Activated T-cell treated with anti-CD3 and anti-CD28 coated beads, Interleukin-2, amount 50 U/mL, for 4 hours (primary cell): ENCODE results near the gene GRK2. TPM values are rescaled to one million over a fixed set of nuclear protein-coding genes. Genes with fewer than 3 reads are reported as not detected.
"Not testable (repeated sequence)": the region's sequence is repeated elsewhere in the genome, so short reads cannot be mapped to it uniquely, and the experiment has no call there.

Source experiments
- ATAC-seq, 2 donors: fragments of 200-7000 bp; cut with Tn5 transposase; one replicate each; pipeline ENCODE4 v1.10.0; 2021
- DNase-seq: peaks from one replicate; pipeline ENCODE4 v3.0.0-alpha.2; 2020
- H3K27me3 Mint-ChIP-seq: one replicate; pipeline ENCODE4 v1.8.0; 2021; ENCODE audit warnings: low read depth, mixed read lengths
- H3K36me3 Mint-ChIP-seq: one replicate; pipeline ENCODE4 v1.8.0; 2022; ENCODE audit warnings: mixed read lengths; ENCODE audit not compliant: insufficient read depth
- H3K4me1 Mint-ChIP-seq: one replicate; pipeline ENCODE4 v1.8.0; 2021; ENCODE audit warnings: low read depth, mixed read lengths
- H3K4me3 Mint-ChIP-seq: one replicate; pipeline ENCODE4 v1.8.0; 2021; ENCODE audit warnings: mild to moderate bottlenecking, moderate library complexity, mixed read lengths
- H3K9me3 Mint-ChIP-seq: one replicate; pipeline ENCODE4 v1.8.0; 2021; ENCODE audit warnings: mixed read lengths
- total RNA-seq, 3 donors: library from RNA; stranded (reverse); gene quantifications; one replicate each; pipeline ENCODE4 v1.2.1, GENCODE V29; 2021

The GRK2 gene
- total RNA-seq, 3 donors from 2014 or later, result 152 to 172 (median 171) TPM

- Mint-ChIP-seq H3K4me1 (peaks cover 45% of the 10 kb centered on the region), H3K9me3 (no peaks in the 10 kb centered on the region), H3K4me3 (no peak overlapping the region), H3K36me3 (peaks cover 59% of the 10 kb centered on the region), H3K27me3 (no peaks in the 10 kb centered on the region)
- ATAC-seq, result no peak
- DNase-seq, result no peak
Measured at GRCh38 chr11:67247946-67248550, 18.2 kb upstream of the GRK2 start.

- H3K4me1 Mint-ChIP-seq, result peaks cover 45% of the 10 kb centered on the region
Measured at GRCh38 chr11:67248653-67249052, 17.6 kb upstream of the GRK2 start.

GRCh38 chr11:67250059-67251043 is 15.9 kb upstream of the GRK2 start:
- Mint-ChIP-seq H3K36me3 (peaks cover 64% of the 10 kb centered on the region), H3K4me3 (no peak overlapping the region), H3K9me3 (no peaks in the 10 kb centered on the region), H3K27me3 (no peaks in the 10 kb centered on the region), H3K4me1 (peaks cover 45% of the 10 kb centered on the region)
- DNase-seq (no peak), ATAC-seq (no peak)

More at GRCh38 chr11:67248653-67249052, 17.6 kb upstream of the GRK2 start:
- no peak overlapping the region for H3K4me3 Mint-ChIP-seq
- DNase-seq (no peak), ATAC-seq (no peak)
- H3K27me3 Mint-ChIP-seq, result no peaks in the 10 kb centered on the region
- H3K36me3 Mint-ChIP-seq, result peaks cover 62% of the 10 kb centered on the region
- no peaks in the 10 kb centered on the region for H3K9me3 Mint-ChIP-seq

- Mint-ChIP-seq H3K4me1 (peaks cover 37% of the 10 kb centered on the region), H3K27me3 (no peaks in the 10 kb centered on the region), H3K4me3 (no peak overlapping the region), H3K9me3 (no peaks in the 10 kb centered on the region), H3K36me3 (peaks cover 60% of the 10 kb centered on the region)
- ATAC-seq, result no peak
- DNase-seq, result no peak
Measured at GRCh38 chr11:67251841-67252240, 14.4 kb upstream of the GRK2 start.

- Mint-ChIP-seq H3K27me3 (no peaks in the 10 kb centered on the region), H3K4me1 (peaks cover 37% of the 10 kb centered on the region), H3K9me3 (no peaks in the 10 kb centered on the region), H3K4me3 (no peak overlapping the region), H3K36me3 (peaks cover 63% of the 10 kb centered on the region)
- ATAC-seq (peak; percentile 49), DNase-seq (no peak)
Measured at GRCh38 chr11:67252831-67253239, 13.4 kb upstream of the GRK2 start.

GRCh38 chr11:67253872-67254624 is 12.2 kb upstream of the GRK2 start:
- peaks cover 54% of the 10 kb centered on the region for H3K36me3 Mint-ChIP-seq
- no peak for DNase-seq
- peaks cover 37% of the 10 kb centered on the region for H3K4me1 Mint-ChIP-seq
- no peaks in the 10 kb centered on the region for H3K9me3 Mint-ChIP-seq
- peak in 1 of 2 donors; percentile 56 for ATAC-seq
- H3K27me3 Mint-ChIP-seq, result no peaks in the 10 kb centered on the region
- H3K4me3 Mint-ChIP-seq, result peak overlapping the region; percentile 22

- Mint-ChIP-seq H3K27me3 (no peaks in the 10 kb centered on the region), H3K4me1 (peaks cover 37% of the 10 kb centered on the region), H3K9me3 (no peaks in the 10 kb centered on the region), H3K4me3 (no peak overlapping the region), H3K36me3 (peaks cover 47% of the 10 kb centered on the region)
- DNase-seq (no peak), ATAC-seq (no peak)
Measured at GRCh38 chr11:67254798-67255197, 11.5 kb upstream of the GRK2 start.

- no peak overlapping the region for H3K4me3 Mint-ChIP-seq
- peaks cover 42% of the 10 kb centered on the region for H3K36me3 Mint-ChIP-seq
- H3K27me3 Mint-ChIP-seq, result no peaks in the 10 kb centered on the region
- H3K9me3 Mint-ChIP-seq, result no peaks in the 10 kb centered on the region
- H3K4me1 Mint-ChIP-seq, result peaks cover 37% of the 10 kb centered on the region
- ATAC-seq (no peak), DNase-seq (no peak)
Measured at GRCh38 chr11:67255353-67255752, 10.9 kb upstream of the GRK2 start.

GRCh38 chr11:67255864-67256263 is 10.4 kb upstream of the GRK2 start:
- Mint-ChIP-seq H3K27me3 (no peaks in the 10 kb centered on the region), H3K36me3 (peaks cover 38% of the 10 kb centered on the region), H3K4me1 (peaks cover 33% of the 10 kb centered on the region), H3K4me3 (no peak overlapping the region), H3K9me3 (no peaks in the 10 kb centered on the region)
- ATAC-seq (no peak), DNase-seq (no peak)

- Mint-ChIP-seq H3K9me3 (no peaks in the 10 kb centered on the region), H3K4me3 (no peak overlapping the region), H3K4me1 (peaks cover 36% of the 10 kb centered on the region), H3K36me3 (peaks cover 35% of the 10 kb centered on the region), H3K27me3 (no peaks in the 10 kb centered on the region)
- DNase-seq, result no peak
- no peak for ATAC-seq
Measured at GRCh38 chr11:67256477-67257135, 9.7 kb upstream of the GRK2 start.

- Mint-ChIP-seq H3K9me3 (no peaks in the 10 kb centered on the region), H3K27me3 (peaks cover 3% of the 10 kb centered on the region), H3K36me3 (peaks cover 12% of the 10 kb centered on the region), H3K4me1 (peaks cover 32% of the 10 kb centered on the region), H3K4me3 (peak overlapping the region; percentile 21)
- DNase-seq (no peak), ATAC-seq (no peak)
Measured at GRCh38 chr11:67260406-67260805, 5.9 kb upstream of the GRK2 start.

- not testable (repeated sequence) for ATAC-seq, H3K27me3 Mint-ChIP-seq, H3K36me3 Mint-ChIP-seq, DNase-seq, H3K9me3 Mint-ChIP-seq
- Mint-ChIP-seq H3K4me3 (peak overlapping the region; percentile 21), H3K4me1 (peaks cover 38% of the 10 kb centered on the region)
Measured at GRCh38 chr11:67260885-67261639, 5.2 kb upstream of the GRK2 start.

GRCh38 chr11:67261640-67261945 is 4.7 kb upstream of the GRK2 start:
- ATAC-seq (no peak), DNase-seq (no peak)
- H3K4me1 Mint-ChIP-seq, result peaks cover 39% of the 10 kb centered on the region
- H3K4me3 Mint-ChIP-seq, result no peak overlapping the region
- peaks cover 6% of the 10 kb centered on the region for H3K36me3 Mint-ChIP-seq
- H3K27me3 Mint-ChIP-seq, result peaks cover 3% of the 10 kb centered on the region
- no peaks in the 10 kb centered on the region for H3K9me3 Mint-ChIP-seq
